GM10248 (cell line): Measurements from ENCODE around the gene HOXD12.

Experiments
- CTCF ChIA-PET: fragments of 300-600 bp; sonication (Branson Sonifier 250); formaldehyde crosslinking; extraction: SDS; loops from one replicate; lab custom pipeline; 2021; ENCODE audit warnings: antibody characterized with exemption; lab: Yijun Ruan, JAX
- POLR2A ChIA-PET: fragments of 350-650 bp; sonication (Branson Sonifier 250); formaldehyde crosslinking; extraction: SDS; loops from one replicate; lab custom pipeline; 2020; ENCODE audit warnings: antibody characterized with exemption; lab: Yijun Ruan, JAX
- DNase-seq: peaks from one replicate; pipeline ENCODE4 v3.0.0; 2012; ENCODE audit errors: extremely low spot score
- TF ChIP-seq, protein P1 (sequence below): IDR thresholded peaks from 2 replicates; pipeline ENCODE4 v1.5.1; 2012; ENCODE audit warnings: mild to moderate bottlenecking, low read depth; ENCODE audit errors: extremely low read depth, missing control alignments, control extremely low read depth

The HOXD12 gene

DNA sequence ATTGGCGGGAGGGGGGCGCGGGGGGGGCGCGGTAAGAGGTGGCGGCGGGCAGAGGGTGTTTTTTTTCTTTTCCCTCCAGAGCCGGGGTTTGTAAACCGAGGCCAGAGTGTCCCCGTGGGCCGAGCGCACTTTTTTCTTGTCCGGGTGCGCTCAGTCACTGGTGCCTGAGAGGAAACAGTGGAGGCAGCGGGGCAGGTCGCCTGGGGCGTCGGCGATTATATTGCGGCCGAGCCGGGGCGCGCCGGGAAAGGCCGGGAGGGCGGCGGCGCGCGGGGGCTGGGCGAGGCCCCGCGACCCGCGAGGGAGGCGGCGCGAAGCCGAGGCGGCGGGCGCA, 30.2 kb downstream of the HOXD12 start:
- no peak for DNase-seq
- ChIA-PET POLR2A (no interaction called here), CTCF (interaction anchor here (1.0 to 1.2 kb wide), 2 partner anchors 20 to 522 kb away, joined by 3 to 4 read pairs; no protein-coding TSS in a partner anchor)
- TF ChIP-seq, protein P1, sequence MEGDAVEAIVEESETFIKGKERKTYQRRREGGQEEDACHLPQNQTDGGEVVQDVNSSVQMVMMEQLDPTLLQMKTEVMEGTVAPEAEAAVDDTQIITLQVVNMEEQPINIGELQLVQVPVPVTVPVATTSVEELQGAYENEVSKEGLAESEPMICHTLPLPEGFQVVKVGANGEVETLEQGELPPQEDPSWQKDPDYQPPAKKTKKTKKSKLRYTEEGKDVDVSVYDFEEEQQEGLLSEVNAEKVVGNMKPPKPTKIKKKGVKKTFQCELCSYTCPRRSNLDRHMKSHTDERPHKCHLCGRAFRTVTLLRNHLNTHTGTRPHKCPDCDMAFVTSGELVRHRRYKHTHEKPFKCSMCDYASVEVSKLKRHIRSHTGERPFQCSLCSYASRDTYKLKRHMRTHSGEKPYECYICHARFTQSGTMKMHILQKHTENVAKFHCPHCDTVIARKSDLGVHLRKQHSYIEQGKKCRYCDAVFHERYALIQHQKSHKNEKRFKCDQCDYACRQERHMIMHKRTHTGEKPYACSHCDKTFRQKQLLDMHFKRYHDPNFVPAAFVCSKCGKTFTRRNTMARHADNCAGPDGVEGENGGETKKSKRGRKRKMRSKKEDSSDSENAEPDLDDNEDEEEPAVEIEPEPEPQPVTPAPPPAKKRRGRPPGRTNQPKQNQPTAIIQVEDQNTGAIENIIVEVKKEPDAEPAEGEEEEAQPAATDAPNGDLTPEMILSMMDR: no peak

- TF ChIP-seq, protein P1: no peak
- no peak for DNase-seq
- ChIA-PET CTCF (interaction anchor here (0.7 to 2.3 kb wide), 7 partner anchors 11 to 1018 kb away, joined by 3 to 11 read pairs (median 6); no protein-coding TSS in a partner anchor), POLR2A (no interaction called here)
Observed at GRCh38 chr2:176130147-176130956, 30.8 kb downstream of the HOXD12 start.

DNA sequence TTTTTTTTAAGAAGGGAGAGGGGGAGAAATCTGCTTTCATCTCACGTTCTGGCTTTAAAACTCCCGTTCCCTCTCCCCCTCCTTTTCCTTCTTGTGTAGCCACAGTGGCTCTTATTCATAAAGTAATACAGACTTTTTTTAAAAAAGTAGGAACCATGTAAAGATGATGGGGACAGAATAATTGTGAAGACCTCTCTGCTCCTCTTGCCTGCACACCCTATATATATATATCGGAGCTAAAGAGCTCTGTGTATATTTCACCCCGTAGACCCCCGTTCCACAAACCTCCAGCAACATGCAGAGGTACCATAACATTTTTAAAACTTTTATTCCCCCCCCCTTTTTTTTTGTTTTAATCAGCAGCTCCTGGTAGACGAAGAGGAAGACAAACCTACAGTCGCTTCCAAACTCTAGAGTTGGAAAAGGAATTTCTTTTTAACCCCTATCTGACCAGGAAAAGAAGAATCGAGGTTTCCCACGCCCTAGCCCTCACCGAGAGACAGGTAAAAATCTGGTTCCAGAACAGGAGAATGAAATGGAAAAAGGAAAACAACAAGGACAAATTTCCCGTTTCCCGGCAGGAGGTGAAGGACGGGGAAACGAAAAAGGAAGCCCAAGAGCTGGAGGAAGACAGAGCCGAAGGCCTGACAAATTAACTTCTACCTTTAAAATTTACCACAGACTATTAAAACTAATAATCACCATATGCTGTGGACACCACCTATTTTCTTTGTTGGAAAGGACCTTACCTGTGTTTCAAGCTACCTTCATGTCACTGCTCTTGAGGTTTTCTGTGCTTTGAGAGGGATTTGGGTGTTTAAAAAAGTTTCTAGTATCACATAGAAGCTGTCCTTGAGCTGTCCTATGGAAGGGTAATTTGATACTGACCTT, 31.6 kb downstream of the HOXD12 start:
- ChIA-PET CTCF (interaction anchor here (0.7 to 2.3 kb wide), 10 partner anchors 10 to 1017 kb away, joined by 3 to 11 read pairs (median 6); no protein-coding TSS in a partner anchor), POLR2A (no interaction called here)
- DNase-seq: no peak
- TF ChIP-seq, protein P1: no peak

DNA sequence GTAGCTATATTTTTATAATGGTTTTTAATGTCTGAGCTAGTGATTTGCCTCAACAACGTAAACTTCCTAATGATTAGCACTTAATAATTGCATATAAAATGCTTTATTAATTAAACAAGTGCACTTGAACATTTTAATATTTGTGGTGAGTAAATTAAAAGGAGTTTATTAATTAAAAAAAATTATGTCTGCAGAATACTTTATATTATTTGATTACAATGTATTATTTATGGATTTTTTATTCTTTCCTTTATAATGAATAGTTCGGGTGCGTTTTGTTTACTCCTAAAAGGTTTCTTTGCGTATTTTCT, 32.2 kb downstream of the HOXD12 start:
- TF ChIP-seq, protein P1: no peak
- CTCF ChIA-PET: interaction anchor here (1.2 to 2.3 kb wide), 8 partner anchors 9 to 1017 kb away, joined by 3 to 11 read pairs (median 6); no protein-coding TSS in a partner anchor
- DNase-seq: no peak
- POLR2A ChIA-PET: no interaction called here

DNA sequence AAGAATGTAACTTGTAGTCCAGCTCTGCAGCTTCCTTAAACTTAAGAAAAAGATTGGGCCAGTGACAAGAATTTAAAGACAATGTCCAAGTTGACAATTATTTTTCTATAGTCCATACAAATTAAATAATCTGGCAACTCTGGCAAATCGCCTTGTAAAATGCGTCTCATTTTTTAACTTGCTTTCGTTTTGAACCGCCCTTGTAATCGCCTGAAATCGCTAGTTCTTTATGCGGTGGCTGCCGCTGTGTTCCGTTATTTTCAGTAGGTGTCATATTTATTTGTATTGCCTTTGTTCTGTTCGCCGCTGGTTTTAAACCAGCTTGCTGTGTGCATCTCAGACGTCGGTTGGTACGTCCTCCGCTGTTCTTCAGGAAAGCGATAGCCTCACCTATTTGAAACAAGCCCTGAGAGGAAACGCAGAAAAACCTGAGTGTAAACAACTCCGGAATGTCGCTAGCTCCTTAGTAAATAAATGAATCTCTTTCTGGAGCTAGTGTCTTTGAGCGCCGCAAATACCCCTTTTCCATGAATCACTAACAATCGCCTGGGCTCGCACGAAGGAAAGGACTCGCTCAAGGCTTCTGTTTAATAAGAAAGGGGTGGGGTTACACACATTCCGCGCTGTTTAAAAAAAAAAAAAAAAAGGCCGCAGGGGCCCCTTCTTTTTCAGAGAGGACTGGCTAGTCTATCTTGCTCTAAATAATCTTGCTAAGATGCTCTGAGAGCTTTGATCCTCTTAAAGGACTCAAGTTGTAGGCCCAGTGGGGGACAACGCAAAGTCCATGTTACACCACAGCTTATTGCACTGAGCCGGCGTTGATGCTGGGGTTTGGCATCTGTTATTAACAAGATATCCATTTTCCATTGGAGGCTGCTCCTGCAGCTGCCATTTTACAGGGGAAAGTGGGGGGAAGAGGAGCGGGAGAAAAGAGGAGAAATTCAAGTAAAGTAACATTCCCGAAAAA, 32.9 kb downstream of the HOXD12 start:
- POLR2A ChIA-PET: no interaction called here
- DNase-seq: no peak
- TF ChIP-seq, protein P1: no peak
- CTCF ChIA-PET: interaction anchor here (1.2 to 2.5 kb wide), 13 partner anchors 8 to 1016 kb away, joined by 3 to 11 read pairs (median 6); no protein-coding TSS in a partner anchor
